ENCODE data around the gene PIAS2. TPM values are rescaled to one million over a fixed set of nuclear protein-coding genes. Genes with fewer than 3 reads are reported as not detected.
"Not testable (repeated sequence)": the region's sequence is repeated elsewhere in the genome, so short reads cannot be mapped to it uniquely, and the experiment has no call there.

Gene PIAS2
- 10 to 100 TPM; 27.0 to 29.4 TPM for total RNA-seq

- CTCF ChIA-PET, result no interaction called here
- POLR2A ChIA-PET, result interaction anchor here (0.6 to 1.2 kb wide), 4 partner anchors 44 to 963 kb away, joined by 3 to 5 read pairs (median 4); a partner anchor contains a TSS
These were observed at the start of gene PIAS2, which contains the start of gene KATNAL2 for GRCh38 chr18:46917108-46917802. PIAS2 (minus strand) TSS chr18:46917507; CDS start chr18:46917345, 162 bp downstream. KATNAL2 (plus strand) TSS chr18:46917602; CDS start chr18:46946873, 29,271 bp downstream.

GRCh38 chr18:46966266-46966665 lies 49.0 kb upstream of the PIAS2 start:
- CTCF ChIA-PET, POLR2A ChIA-PET: not testable (repeated sequence)

GRCh38 chr18:46964579-46965293 lies 47.4 kb upstream of the PIAS2 start:
- POLR2A ChIA-PET, CTCF ChIA-PET: not testable (repeated sequence)

- POLR2A ChIA-PET, CTCF ChIA-PET: not testable (repeated sequence)
These were observed 46.6 kb upstream of the PIAS2 start for GRCh38 chr18:46963656-46964578.

- CTCF ChIA-PET, result no interaction called here
- POLR2A ChIA-PET, result no interaction called here
These were observed 40.9 kb upstream of the PIAS2 start for GRCh38 chr18:46958209-46958608.

GRCh38 chr18:46953195-46953594 lies 35.9 kb upstream of the PIAS2 start:
- CTCF ChIA-PET, result no interaction called here
- POLR2A ChIA-PET, result no interaction called here

GRCh38 chr18:46950064-46950656 lies 32.9 kb upstream of the PIAS2 start:
- ChIA-PET POLR2A (no interaction called here), CTCF (interaction anchor here (1.0 kb wide), 1 partner anchor 9 kb away, joined by 3 read pairs; no protein-coding TSS in a partner anchor)

- POLR2A ChIA-PET, result interaction anchor here (0.5 kb wide), 1 partner anchor 10 kb away, joined by 6 read pairs; no protein-coding TSS in a partner anchor
- CTCF ChIA-PET, result no interaction called here
These were observed 29.5 kb upstream of the PIAS2 start for GRCh38 chr18:46946656-46947282.

GRCh38 chr18:46942646-46943045 lies 25.3 kb upstream of the PIAS2 start:
- ChIA-PET POLR2A (no interaction called here), CTCF (no interaction called here)

- ChIA-PET CTCF (no interaction called here), POLR2A (no interaction called here)
These were observed 22.8 kb upstream of the PIAS2 start for GRCh38 chr18:46939998-46940571.

GRCh38 chr18:46939337-46939963 lies 22.1 kb upstream of the PIAS2 start:
- ChIA-PET POLR2A (no interaction called here), CTCF (no interaction called here)

GRCh38 chr18:46920653-46921052 lies 3.3 kb upstream of the PIAS2 start:
- CTCF ChIA-PET, result no interaction called here
- POLR2A ChIA-PET, result no interaction called here

- POLR2A ChIA-PET, result interaction anchor here (0.7 kb wide), 1 partner anchor 731 kb away, joined by 3 read pairs; no protein-coding TSS in a partner anchor
- CTCF ChIA-PET, result no interaction called here
These were observed 2.8 kb upstream of the PIAS2 start for GRCh38 chr18:46920067-46920466.

- ChIA-PET POLR2A (interaction anchor here (1.0 to 1.2 kb wide), 2 partner anchors 45 to 744 kb away, joined by 3 to 4 read pairs; a partner anchor contains a TSS), CTCF (no interaction called here)
These were observed 695 bp upstream of the PIAS2 start for GRCh38 chr18:46917803-46918600.

GRCh38 chr18:46916551-46917107 lies 678 bp downstream of the PIAS2 start:
- POLR2A ChIA-PET, result interaction anchor here (0.6 kb wide), 2 partner anchors 272 to 962 kb away, joined by 3 to 5 read pairs; no protein-coding TSS in a partner anchor

GRCh38 chr18:46915800-46916550 lies 1.3 kb downstream of the PIAS2 start:
- POLR2A ChIA-PET, result no interaction called here
- CTCF ChIA-PET, result no interaction called here

More at GRCh38 chr18:46916551-46917107, 678 bp downstream of the PIAS2 start:
- CTCF ChIA-PET, result no interaction called here

GRCh38 chr18:46910856-46911255 lies 6.5 kb downstream of the PIAS2 start:
- POLR2A ChIA-PET, result no interaction called here

More at GRCh38 chr18:46910856-46911255, 6.5 kb downstream of the PIAS2 start:
- CTCF ChIA-PET, result no interaction called here
